Lung microvascular endothelial cell (primary cell): Measurements from ENCODE around the gene CTSH. TPM values are rescaled to one million over a fixed set of nuclear protein-coding genes. Genes with fewer than 3 reads are reported as not detected.
A peak's percentile ranks its signal among the peaks of the same experiment; 100 is the strongest.
"Not testable (repeated sequence)": the region's sequence is repeated elsewhere in the genome, so short reads cannot be mapped to it uniquely, and the experiment has no call there.

Experiments used
- DNase-seq, 2 donors: peaks; one replicate each; pipeline versions ENCODE4 v3.0.0 to v3.0.0-alpha.2; 2010; ENCODE audit warnings: low read depth in 2 of 2
- total RNA-seq: library from RNA; depleted of rRNA; stranded (reverse); fragments of >200 nt; gene quantifications from 2 replicates; pipeline ENCODE4 v1.2.1, GENCODE V29; 2014

Gene CTSH
- total RNA-seq, 1 donor from 2014 or later, result 55.6 TPM

DNA sequence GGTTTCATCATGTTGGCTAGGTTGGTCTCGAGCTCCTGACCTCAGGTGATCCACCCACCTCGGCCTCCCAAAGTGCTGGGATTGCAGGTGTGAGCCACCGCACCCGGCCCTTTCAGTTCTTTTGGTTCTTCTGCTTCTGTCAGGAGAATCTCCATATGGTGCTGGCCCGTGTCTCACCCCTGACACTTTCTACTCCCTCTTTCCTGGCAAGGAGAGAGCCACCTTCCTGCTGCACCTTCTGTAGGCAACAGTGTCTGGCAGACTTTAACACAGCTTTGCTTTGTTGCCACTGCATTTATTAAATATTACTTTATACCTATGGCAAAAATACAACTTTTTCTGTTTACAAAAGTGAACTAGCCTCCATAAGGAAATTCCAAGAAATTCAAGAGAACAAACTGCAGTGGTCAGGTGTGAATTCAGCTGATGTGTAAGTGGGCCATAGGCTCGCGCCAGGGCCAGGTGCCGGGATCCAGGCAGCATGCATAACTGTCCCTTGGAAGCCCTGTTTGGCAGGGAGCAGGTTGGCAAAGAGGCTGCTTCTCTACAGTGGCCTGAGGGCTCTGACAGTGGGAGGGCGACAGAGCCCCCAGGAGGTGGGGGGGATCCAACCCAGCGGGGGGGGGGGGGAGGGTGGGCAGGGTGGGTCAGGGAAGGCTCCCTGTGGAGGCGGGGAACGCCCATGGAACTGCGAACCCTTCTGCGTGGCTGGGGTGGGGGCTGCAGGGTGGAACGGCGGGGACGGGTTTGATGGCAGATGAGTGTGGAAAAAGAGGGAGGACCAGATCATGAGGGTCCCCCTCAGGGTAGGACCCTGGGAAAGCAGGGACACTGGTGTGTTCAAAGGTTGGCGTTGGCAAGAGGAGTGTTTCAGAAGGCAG lies 21.1 kb downstream of the CTSH start:
- DNase-seq, result no peak

DNA sequence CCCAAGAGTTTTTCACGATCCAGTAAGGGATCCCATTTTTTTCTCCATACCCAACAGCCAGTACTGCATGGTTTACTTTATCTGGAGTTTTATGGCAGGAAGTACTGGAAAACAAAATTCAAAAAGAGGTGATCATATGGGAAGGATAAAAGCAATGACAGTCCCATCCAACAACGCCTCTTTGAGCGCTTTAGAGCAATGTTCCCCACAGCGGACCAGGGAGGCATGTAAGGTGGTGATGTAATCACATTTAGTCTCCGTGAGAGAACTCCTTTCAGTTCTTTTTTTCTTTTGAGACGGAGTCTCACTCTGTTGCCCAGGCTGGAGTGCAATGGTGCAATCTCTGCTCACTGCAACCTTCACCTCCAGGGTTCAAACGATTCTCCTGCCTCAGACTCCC lies 21.8 kb downstream of the CTSH start:
- DNase-seq, result no peak

- no peak for DNase-seq
These were observed 22.3 kb downstream of the CTSH start for GRCh38 chr15:78922527-78922926.

GRCh38 chr15:78921940-78922339 lies 22.9 kb downstream of the CTSH start:
- no peak for DNase-seq

DNA sequence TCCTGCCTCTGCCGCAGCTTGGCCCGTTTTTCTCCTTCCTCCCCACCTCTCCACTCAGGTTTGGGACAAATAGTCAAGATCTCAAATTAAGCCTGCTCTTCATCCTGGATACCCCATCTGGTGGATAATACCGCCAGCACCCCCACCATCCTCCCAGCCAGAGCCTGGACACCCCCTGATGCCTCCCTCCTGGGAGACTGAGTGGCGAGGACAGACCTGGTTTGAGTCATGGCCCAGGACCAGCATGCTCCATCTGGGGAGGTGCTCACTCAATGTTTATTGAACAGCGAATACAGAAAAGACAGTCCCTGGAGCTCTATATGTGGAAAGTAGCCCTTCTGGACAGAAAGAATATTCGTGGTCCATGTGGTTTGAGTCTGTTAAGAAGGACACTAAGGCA lies 23.3 kb downstream of the CTSH start:
- no peak for DNase-seq

- no peak for DNase-seq
These were observed 27.0 kb downstream of the CTSH start for GRCh38 chr15:78917888-78918287.

GRCh38 chr15:78916088-78916487 lies 28.8 kb downstream of the CTSH start:
- DNase-seq, result no peak

DNA sequence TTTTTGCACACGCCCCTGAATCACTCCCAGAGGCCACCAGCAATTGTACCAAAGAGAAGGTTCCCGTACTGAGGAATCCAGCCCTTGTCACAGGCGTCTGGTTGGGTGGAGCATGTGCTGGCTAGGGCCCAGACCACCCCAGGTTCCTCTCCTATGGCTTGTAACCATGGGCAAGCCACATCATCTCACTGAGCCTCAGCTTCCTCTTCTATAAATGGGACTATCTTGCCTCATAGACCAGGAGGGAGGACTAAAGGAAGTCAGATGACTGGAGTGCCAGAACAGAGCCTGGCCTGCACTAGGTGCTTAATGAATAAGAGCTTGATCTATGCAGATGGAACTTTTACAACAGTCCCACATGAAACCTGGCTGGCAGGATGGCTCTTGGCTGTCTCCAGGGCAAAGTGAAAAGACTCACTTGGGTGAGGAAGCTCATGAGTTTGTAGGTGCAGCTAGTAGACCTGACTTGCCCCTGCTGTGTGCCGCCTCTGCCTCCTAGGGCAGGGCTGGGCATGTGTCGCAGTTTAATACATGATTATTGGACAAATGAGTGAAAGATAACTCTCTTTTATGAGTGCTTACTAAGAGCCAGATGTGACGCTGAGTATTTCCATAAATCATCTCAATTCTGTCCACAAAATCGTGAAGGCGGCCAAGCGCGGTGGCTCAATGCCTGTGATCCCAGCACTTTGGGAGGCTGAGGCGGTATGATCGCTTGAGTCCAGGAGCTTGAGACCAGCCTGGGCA lies 29.3 kb downstream of the CTSH start:
- no peak for DNase-seq

GRCh38 chr15:78914027-78914764 lies 30.6 kb downstream of the CTSH start:
- DNase-seq, result peak in 1 of 2 donors; percentile 58

DNA sequence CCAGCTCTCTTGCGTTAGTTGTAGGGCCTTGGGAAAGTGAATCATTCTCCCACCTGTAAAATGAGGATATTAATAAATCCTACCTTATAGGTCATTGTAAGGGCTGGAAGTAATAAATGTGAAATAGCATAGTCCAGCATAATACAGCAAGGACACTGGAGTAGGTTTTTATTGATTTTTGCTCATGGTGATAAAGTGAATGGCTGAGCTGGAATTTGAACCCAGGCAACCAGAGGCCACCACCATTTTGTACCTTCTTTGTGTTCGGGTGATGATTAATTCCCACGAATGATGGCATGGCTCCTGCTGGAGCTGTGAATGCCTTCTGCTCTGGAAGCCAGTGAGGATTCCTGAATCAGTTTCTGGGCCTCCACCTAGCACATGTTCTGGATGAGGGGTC lies 31.8 kb downstream of the CTSH start:
- DNase-seq, result no peak

DNA sequence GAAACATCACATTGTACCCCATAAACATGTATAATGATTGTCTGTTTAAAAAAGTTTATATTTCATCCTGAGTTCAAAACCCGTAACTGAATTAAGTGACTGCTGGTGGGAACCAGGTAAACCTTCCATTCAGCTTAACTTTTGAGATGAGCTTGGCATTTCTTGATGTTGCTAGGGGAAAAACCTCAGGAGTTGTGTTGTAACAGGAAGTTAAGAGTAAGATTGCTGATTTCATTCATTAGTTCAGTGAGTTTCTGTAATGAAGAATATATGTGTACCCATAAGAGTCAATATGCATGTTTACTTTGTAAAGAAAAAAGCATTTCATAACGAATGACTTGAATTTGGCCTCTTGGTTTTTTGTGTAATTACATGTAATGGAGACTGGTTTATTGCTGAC lies 32.5 kb downstream of the CTSH start:
- no peak for DNase-seq

GRCh38 chr15:78910271-78910670 lies 34.6 kb downstream of the CTSH start:
- no peak for DNase-seq

GRCh38 chr15:78909791-78910228 lies 35.0 kb downstream of the CTSH start:
- DNase-seq, result peak; percentile 57 to 71

DNA sequence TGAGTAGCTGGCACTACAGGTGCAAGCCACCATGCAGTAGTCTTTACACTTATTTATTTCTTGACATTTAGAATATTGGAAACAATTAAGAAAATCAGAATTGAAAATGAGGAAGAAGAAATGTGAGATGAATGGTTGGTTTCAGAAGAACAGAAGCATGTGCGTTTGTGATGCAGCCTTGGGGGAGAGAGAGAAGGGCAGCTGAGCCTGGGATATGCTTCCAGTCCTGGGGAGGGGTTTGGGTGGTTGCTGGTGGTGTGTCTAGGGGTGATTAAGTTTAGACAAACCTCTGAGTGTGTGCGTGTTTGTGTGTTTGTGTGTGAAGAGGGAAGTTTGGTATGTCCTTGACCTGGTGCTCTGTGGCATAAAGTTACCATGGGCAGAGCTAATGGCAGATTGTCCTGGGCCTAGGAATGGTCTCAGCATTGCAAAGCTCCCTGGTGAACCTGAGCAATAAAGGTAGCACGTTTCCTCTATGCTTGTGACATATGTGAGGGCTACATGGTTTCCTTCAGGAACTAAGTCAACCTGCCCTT lies 35.6 kb downstream of the CTSH start:
- no peak for DNase-seq

DNA sequence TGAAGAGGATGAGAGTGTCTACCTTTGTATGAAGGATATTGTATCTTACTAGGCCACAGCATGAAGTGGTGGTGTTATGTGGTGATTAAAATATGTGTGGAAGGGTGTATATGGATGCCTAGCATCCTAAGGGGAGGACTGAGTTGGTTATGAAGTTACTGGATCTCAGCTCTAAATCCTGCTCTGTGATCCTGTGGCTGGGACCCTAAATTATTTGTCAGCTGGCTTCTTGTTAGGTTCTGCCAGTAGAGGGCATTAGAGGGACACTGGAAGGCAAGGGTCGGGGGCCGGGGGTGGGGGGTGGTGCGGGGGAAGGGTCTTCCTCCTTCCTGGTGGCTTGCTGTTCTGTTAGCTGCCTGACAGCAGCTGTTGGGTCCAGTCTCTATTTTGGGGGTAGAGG lies 37.3 kb downstream of the CTSH start:
- DNase-seq, result peak in 1 of 2 donors; percentile 35

- DNase-seq, result peak; percentile 39 to 84
These were observed 38.6 kb downstream of the CTSH start for GRCh38 chr15:78906316-78906620.

DNA sequence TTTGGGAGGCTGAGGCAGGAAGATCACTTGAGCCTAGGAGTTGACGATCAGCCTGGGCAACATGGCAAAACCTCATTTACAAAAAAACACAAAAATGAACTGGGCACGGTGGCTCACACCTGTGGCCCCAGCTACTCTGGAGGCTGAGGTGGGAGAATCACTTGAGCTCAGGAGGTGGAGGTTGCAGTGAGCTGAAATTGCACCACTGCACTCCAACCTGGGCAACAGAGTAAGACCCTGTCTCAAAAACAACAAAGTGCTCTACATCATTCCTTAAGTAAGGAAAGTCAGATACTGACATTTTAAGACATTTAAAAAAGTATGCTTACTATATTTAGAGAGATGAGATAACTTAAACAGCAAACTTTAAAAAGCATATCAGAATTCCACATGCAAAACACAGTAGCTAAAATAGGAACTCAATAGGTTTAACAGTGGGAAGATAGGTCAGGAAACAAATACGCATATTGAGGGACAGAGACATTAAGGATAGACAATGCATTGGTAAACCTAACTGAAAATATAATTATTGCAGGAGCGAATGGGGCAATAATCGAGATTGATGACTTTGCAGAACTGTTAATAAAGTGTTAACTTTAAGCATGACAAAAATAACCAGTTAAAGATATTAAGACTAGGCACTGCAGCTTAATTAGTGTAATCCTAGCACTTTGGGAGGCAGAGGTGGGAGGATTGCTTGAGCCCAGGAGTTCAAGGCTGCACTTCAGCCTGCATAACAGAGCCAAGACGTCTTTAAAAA lies 40.1 kb downstream of the CTSH start:
- DNase-seq, result no peak

- peak in 1 of 2 donors; percentile 16 for DNase-seq
These were observed 42.4 kb downstream of the CTSH start for GRCh38 chr15:78902281-78903032.

DNA sequence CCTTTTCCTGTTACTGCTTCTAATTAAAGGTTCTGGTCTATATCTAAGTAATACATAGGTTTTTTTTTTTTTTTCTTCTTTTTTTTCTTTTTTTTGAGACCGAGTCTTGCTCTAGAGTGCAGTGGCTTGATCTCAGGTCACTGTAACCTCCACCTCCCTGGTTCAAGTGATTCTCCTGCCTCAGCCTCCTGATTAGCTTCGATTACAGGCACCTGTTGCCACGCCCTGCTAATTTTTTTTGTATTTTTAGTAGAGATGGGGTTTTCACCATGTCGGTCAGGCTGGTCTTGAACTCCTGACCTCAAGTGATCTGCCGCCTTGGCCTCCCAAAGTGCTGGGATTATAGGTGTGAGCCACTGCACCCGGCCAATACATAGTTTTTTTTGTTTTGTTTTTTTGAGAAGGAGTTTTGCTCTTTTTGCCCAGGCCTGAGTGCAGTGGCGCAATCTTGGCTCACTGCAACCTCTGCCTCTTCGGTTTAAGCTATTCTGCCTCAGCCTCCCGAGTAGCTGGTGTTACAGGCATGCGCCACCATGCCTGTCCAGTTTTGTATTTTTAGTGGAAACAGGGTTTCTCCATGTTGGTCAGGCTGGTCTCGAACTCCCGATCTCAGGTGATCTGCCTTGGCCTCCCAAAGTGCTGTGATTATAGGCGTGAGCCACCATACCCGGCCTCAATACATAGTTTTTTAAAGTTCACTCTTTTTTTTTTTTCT lies 43.9 kb downstream of the CTSH start:
- DNase-seq, result not testable (repeated sequence)

DNA sequence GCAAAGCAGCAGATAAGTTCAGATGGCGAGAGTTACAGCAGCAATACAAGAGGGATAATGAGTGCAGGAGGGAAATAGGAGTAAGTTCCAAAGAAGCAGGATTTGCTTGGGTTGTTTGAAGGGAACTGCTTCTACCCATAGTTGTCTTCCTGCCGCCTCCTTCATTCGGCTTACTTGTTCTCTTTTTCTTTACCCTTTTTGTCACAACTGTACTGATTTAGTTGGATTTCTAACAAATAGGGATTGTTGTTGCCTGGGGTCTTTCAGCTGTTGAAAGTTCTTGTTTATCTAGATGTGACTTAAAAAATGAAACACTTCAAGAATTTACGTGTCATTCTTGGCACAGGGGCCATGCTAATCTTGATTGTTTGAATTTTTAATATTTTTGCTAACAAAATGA lies 46.3 kb downstream of the CTSH start:
- DNase-seq, result no peak
